Spleen (tissue), 11 donors: Measurements from ENCODE around the gene KLHDC7B. TPM values are rescaled to one million over a fixed set of nuclear protein-coding genes. Genes with fewer than 3 reads are reported as not detected.

ENCODE experiments used
- DNase-seq: peaks from one replicate; pipeline ENCODE4 v3.0.0-alpha.2; 2020
- H3K27ac ChIP-seq, 8 donors: fragments of 200-600 bp; sonication (generic) in 7 of 8; 1 replicate in 4 of 8; 2 replicates in 4 of 8; pipeline versions ENCODE4 v1.5.0 to v1.8.0; 2016 to 2021; ENCODE audit warnings: inconsistent platforms in 4 of 8, mild to moderate bottlenecking in 4 of 8, moderate library complexity in 1 of 8
- H3K27me3 ChIP-seq, 7 donors: fragments of 200-600 bp; sonication (generic) in 6 of 7; replicated peaks in 1 of 7; 1 replicate in 4 of 7; 2 replicates in 3 of 7; pipeline versions ENCODE4 v1.5.0 to v1.8.0; 2016 to 2021; ENCODE audit warnings: inconsistent platforms in 3 of 7, mild to moderate bottlenecking in 1 of 7
- H3K36me3 ChIP-seq, 6 donors: fragments of 200-600 bp; sonication (generic) in 5 of 6; 1 replicate in 4 of 6; 2 replicates in 2 of 6; pipeline versions ENCODE4 v1.5.0 to v1.8.0; 2016 to 2021; ENCODE audit warnings: inconsistent platforms in 2 of 6
- H3K4me1 ChIP-seq, 6 donors: fragments of 200-600 bp; sonication (generic) in 5 of 6; 1 replicate in 3 of 6; 2 replicates in 3 of 6; pipeline versions ENCODE4 v1.5.0 to v1.8.0; 2016 to 2021; ENCODE audit warnings: inconsistent platforms in 3 of 6
- H3K4me3 ChIP-seq, 8 donors: fragments of 200-600 bp; sonication (generic) in 7 of 8; 1 replicate in 4 of 8; 2 replicates in 4 of 8; pipeline versions ENCODE4 v1.5.0 to v1.8.0; 2016 to 2021; ENCODE audit warnings: inconsistent platforms in 4 of 8, mild to moderate bottlenecking in 4 of 8, moderate library complexity in 2 of 8
- H3K9me3 ChIP-seq, 8 donors: fragments of 200-600 bp; sonication (generic) in 7 of 8; 1 replicate in 4 of 8; 2 replicates in 4 of 8; pipeline versions ENCODE4 v1.5.0 to v1.8.0; 2016 to 2021; ENCODE audit warnings: inconsistent platforms in 4 of 8
- POLR2A ChIP-seq, 3 donors: fragments of 450-650 bp; IDR thresholded peaks; one replicate each; pipeline ENCODE4 v1.5.1; 2017; ENCODE audit warnings: antibody characterized with exemption in 3 of 3, mild to moderate bottlenecking in 1 of 3
- POLR2AphosphoS5 ChIP-seq, 3 donors: sonication (generic); formaldehyde crosslinking; IDR thresholded peaks; one replicate each; pipeline ENCODE4 v1.5.1; 2017; ENCODE audit warnings: antibody characterized with exemption in 3 of 3
- WGBS, 5 donors: extraction: QIAGEN DNeasy Blood & Tissue Kit in 3 of 5; methylation state at CpG; one replicate each; pipeline versions ENCODE4 v1.1.5 to v1.1.7; 2013 to 2018; 5-methylcytosine and 5-hydroxymethylcytosine counted together
- intact Hi-C: fragments of 100-400 bp; cut with DNase I; formaldehyde crosslinking; loops from one replicate; pipeline ENCODE4 v1.15.0; 2023; ENCODE audit warnings: low total_unique reads
- polyA plus RNA-seq, 3 donors: library from polyadenylated mRNA; stranded (reverse); fragments of 200-250 nt; gene quantifications; one replicate each; pipeline ENCODE4 v1.2.1, GENCODE V29; 2013
- total RNA-seq, 7 donors: library from RNA; depleted of rRNA in 3 of 7; stranded (reverse); fragments of >200 nt in 3 of 7; fragmentation: NEBNext Ultra II Directional in 4 of 7; extraction: Animal tissue kit (Norgen Biotek cat#: 25700) in 4 of 7; gene quantifications; one replicate each; pipeline versions ENCODE4 v1.1.0 to v1.2.1, GENCODE V29; 2016 to 2021
- TF ChIP-seq, protein P1 (sequence below), 11 experiments: fragments of 200-600 bp in 7 of 11; fragments of 450-650 bp in 4 of 11; sonication (generic) in 4 of 11; IDR thresholded peaks in 8 of 11; conservative IDR thresholded peaks in 3 of 11; 1 replicate in 7 of 11; 2 replicates in 4 of 11; pipeline versions ENCODE4 v1.4.0 to v1.8.0; 2016 to 2021; ENCODE audit warnings: antibody characterized with exemption in 11 of 11, inconsistent platforms in 4 of 11, mild to moderate bottlenecking in 1 of 11
- donor health status: healthy with polysubstance abuse.
- donor health status: DM: no; HTN: no; CAD: no; lungs with moderate emphysema.
- donor health status: DM: no; HTN: no; CAD: no.
- donor health status: Bipolar disorder and iron deficiency.
- donor health status: healthy.
- donor health status: DM: no; HTN: no; CAD: no.
- donor health status: DM: yes; HTN: yes; CAD: no.

The KLHDC7B gene
- total and polyA plus RNA-seq, 10 donors = 2.6 to 5.0 (median 3.4) TPM

DNA sequence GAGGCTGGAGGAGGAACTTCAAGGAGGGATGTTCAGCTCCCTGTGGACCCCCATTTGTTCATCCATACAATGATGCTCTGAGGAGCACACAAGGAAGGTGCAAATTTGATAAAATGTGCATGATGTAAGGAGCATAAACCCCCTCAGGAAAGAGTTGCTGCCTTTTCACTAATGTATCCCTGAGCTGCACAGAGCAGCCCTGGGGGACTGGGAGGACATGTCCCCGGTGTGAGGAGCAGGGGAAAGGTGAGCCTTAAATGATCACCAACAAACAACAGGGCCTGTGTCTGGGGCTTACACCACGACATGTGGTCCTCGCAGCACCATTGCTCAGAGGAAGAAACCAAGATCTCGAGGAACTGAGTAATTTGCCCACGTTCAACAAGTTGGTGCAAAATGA, 51.4 kb downstream of the KLHDC7B start:
- 85 to 96% (median 90%) methylated on average over 5 of the region's 5 CpGs for WGBS, 5 donors
- Histone ChIP-seq H3K27me3 (peaks cover 5 to 41% (median 22%) of the 10 kb centered on the region in 7 donors), H3K4me1 (peaks cover 0 to 20% (median 16%) of the 10 kb centered on the region in 6 donors), H3K4me3 (no peak overlapping the region), H3K27ac (no peak overlapping the region), H3K9me3 (no peaks in the 10 kb centered on the region), H3K36me3 (peaks cover 0 to 5% (median 0%) of the 10 kb centered on the region in 6 donors)
- DNase-seq = no peak
- intact Hi-C loops = no loop called here
- TF ChIP-seq, protein P1, sequence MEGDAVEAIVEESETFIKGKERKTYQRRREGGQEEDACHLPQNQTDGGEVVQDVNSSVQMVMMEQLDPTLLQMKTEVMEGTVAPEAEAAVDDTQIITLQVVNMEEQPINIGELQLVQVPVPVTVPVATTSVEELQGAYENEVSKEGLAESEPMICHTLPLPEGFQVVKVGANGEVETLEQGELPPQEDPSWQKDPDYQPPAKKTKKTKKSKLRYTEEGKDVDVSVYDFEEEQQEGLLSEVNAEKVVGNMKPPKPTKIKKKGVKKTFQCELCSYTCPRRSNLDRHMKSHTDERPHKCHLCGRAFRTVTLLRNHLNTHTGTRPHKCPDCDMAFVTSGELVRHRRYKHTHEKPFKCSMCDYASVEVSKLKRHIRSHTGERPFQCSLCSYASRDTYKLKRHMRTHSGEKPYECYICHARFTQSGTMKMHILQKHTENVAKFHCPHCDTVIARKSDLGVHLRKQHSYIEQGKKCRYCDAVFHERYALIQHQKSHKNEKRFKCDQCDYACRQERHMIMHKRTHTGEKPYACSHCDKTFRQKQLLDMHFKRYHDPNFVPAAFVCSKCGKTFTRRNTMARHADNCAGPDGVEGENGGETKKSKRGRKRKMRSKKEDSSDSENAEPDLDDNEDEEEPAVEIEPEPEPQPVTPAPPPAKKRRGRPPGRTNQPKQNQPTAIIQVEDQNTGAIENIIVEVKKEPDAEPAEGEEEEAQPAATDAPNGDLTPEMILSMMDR (IDR thresholded peaks at IDR 0.05 in 8 of 11, conservative IDR thresholded peaks at IDR 0.05 in 3 of 11) = no peak

DNA sequence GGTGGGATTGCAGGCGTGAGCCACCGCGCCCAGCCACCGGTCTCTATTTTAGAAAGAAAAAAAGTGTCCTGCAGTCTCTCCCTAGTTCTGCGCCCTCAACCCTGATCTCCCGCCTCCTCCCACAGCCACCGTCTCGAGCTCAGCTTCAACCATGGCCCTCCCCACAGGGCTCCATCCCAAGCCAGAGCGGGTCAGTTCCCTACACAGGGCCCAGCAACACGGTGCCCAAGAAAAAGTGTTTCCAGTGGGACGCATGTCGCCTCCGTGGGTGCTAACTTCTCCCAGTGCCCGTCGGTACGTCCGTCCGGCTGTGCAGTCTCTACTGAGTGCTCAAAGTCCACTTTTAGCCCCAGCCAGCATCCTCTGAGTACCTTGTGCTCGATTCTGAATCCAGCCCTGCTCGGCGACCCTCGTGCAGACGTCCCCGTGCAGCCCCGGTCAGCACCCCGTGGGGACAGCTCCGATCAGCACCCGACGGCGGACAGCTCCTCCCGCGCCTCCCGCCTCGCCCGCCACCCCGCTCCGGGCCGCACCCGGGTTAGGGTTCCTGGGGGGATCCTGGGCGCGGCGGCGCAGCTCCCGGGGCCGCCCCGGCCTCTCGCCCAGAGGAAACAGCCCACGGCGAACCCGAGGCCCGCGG, 54.2 kb downstream of the KLHDC7B start:
- DNase-seq = peak; percentile 85
- WGBS, 5 donors = 15 to 27% (median 24%) methylated on average over 28 to 52 of the region's 52 CpGs
- Histone ChIP-seq H3K9me3 (no peaks in the 10 kb centered on the region), H3K36me3 (peaks cover 0 to 5% (median 0%) of the 10 kb centered on the region in 6 donors), H3K27ac (no peak overlapping the region), H3K27me3 (peaks cover 5 to 69% (median 48%) of the 10 kb centered on the region in 7 donors), H3K4me1 (peaks cover 0 to 30% (median 16%) of the 10 kb centered on the region in 6 donors), H3K4me3 (peak overlapping the region in 7 of 8 donors; percentile 25 to 71 (median 50))
- intact Hi-C loops = no loop called here
- TF ChIP-seq, protein P1 (IDR thresholded peaks at IDR 0.05 in 8 of 11, conservative IDR thresholded peaks at IDR 0.05 in 3 of 11) = no peak
- peak in 2 of 3 donors; percentile 14 to 68 for TF ChIP-seq POLR2AphosphoS5 (IDR thresholded peaks at IDR 0.05)

DNA sequence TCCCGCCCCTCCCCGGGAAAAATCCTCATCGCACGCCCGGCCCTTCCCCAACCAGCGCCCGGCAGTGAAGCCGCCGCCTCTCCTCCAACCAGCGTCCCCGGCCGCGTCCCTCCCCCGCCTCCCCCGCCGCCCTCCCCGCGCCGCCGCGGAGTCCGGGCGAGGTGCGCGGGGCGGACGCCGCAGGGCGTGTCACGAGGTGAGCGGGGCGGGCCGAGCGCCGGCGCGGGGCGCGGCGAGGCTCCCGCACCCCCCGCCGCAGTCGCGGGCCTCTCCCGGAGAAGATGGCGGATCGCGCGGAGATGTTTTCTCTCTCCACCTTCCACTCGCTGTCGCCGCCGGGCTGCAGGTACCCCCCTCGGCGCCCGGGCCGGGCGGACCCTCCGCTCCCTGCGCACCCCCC, 54.8 kb downstream of the KLHDC7B start, which contains the start of gene MAPK8IP2:
MAPK8IP2 (plus strand) TSS at position 256 of the 400 bp plus-strand sequence; CDS start at position 282, 26 bp downstream.
- Histone ChIP-seq H3K4me1 (peaks cover 0 to 30% (median 16%) of the 10 kb centered on the region in 6 donors), H3K27me3 (peaks cover 5 to 75% (median 51%) of the 10 kb centered on the region in 7 donors), H3K27ac (no peak within 1 kb of the TSS), H3K36me3 (peaks cover 0 to 5% (median 0%) of the 10 kb centered on the region in 6 donors), H3K9me3 (no peaks in the 10 kb centered on the region), H3K4me3 (peak within 1 kb of the TSS in 7 of 8 donors; percentile 25 to 71 (median 50))
- WGBS, 5 donors = 0 to 1% (median 1%) methylated on average over 4 to 60 of the region's 61 CpGs
- TF ChIP-seq, protein P1 (IDR thresholded peaks at IDR 0.05 in 8 of 11, conservative IDR thresholded peaks at IDR 0.05 in 3 of 11) = no peak
- TF ChIP-seq POLR2AphosphoS5 (IDR thresholded peaks at IDR 0.05) = no peak
- TF ChIP-seq POLR2A (IDR thresholded peaks at IDR 0.05) = no peak
- peak; percentile 70 for DNase-seq
- intact Hi-C loops = no loop called here

Other genes starting within 250 kb of the KLHDC7B start
- 100 to 1,000 TPM; 175 to 382 (median 278) TPM for gene PLXNB2, start 238.3 kb upstream of the KLHDC7B start, total RNA-seq
- gene PLXNB2, start 238.3 kb upstream of the KLHDC7B start, polyA plus RNA-seq = 100 to 1,000 TPM in 1 of 3 donors, 10 to 100 TPM in 2; 41.9 to 113 (median 68.3) TPM
- gene DENND6B, start 218.9 kb upstream of the KLHDC7B start, total RNA-seq = 1 to 10 TPM; 4.5 to 8.9 (median 6.0) TPM
- gene DENND6B, start 218.9 kb upstream of the KLHDC7B start, polyA plus RNA-seq = 10 to 100 TPM in 1 of 3 donors, 1 to 10 TPM in 2; 6.4 to 10.4 (median 9.9) TPM
- 10 to 100 TPM; 54.0 to 76.2 (median 64.7) TPM for gene PPP6R2, start 202.6 kb upstream of the KLHDC7B start, total RNA-seq
- gene PPP6R2, start 202.6 kb upstream of the KLHDC7B start, polyA plus RNA-seq = 10 to 100 TPM; 23.6 to 48.7 (median 27.8) TPM
- gene SBF1, start 70.9 kb upstream of the KLHDC7B start, total RNA-seq = 10 to 100 TPM; 65.2 to 96.9 (median 78.9) TPM
- 10 to 100 TPM; 35.7 to 63.3 (median 36.8) TPM for gene SBF1, start 70.9 kb upstream of the KLHDC7B start, polyA plus RNA-seq
- gene ADM2, start 64.4 kb upstream of the KLHDC7B start, total RNA-seq = 1 to 10 TPM; 1.2 to 3.5 (median 2.6) TPM
- 1 to 10 TPM in 2 of 3 donors, under 1 TPM in 1; 0.74 to 2.1 (median 1.3) TPM for gene ADM2, start 64.4 kb upstream of the KLHDC7B start, polyA plus RNA-seq
- gene MIOX, start 59.0 kb upstream of the KLHDC7B start, total RNA-seq = 1 to 10 TPM in 1 of 7 donors, not detected in 6; 2.2 TPM
- under 1 TPM; 0.24 to 0.26 (median 0.26) TPM for gene MIOX, start 59.0 kb upstream of the KLHDC7B start, polyA plus RNA-seq
- gene LMF2, start 38.2 kb upstream of the KLHDC7B start, total RNA-seq = 10 to 100 TPM; 62.5 to 81.1 (median 72.2) TPM
- gene LMF2, start 38.2 kb upstream of the KLHDC7B start, polyA plus RNA-seq = 10 to 100 TPM; 36.6 to 71.2 (median 45.0) TPM
- 10 to 100 TPM; 33.9 to 48.0 (median 38.1) TPM for gene NCAPH2, start 37.7 kb upstream of the KLHDC7B start, total RNA-seq
- 10 to 100 TPM; 31.4 to 43.1 (median 35.0) TPM for gene NCAPH2, start 37.7 kb upstream of the KLHDC7B start, polyA plus RNA-seq
- 1 to 10 TPM in 6 of 7 donors, not detected in 1; 1.2 to 7.4 (median 5.0) TPM for gene SCO2, start 20.3 kb upstream of the KLHDC7B start, total RNA-seq
- gene SCO2, start 20.3 kb upstream of the KLHDC7B start, polyA plus RNA-seq = 10 to 100 TPM in 2 of 3 donors, 1 to 10 TPM in 1; 4.4 to 12.7 (median 12.0) TPM
- gene TYMP, start 15.9 kb upstream of the KLHDC7B start, total RNA-seq = 100 to 1,000 TPM in 6 of 7 donors, 10 to 100 TPM in 1; 73.7 to 284 (median 152) TPM
- 100 to 1,000 TPM in 1 of 3 donors, 10 to 100 TPM in 2; 88.3 to 166 (median 92.3) TPM for gene TYMP, start 15.9 kb upstream of the KLHDC7B start, polyA plus RNA-seq
- gene SYCE3, start 17.0 kb downstream of the KLHDC7B start, total RNA-seq = 1 to 10 TPM in 1 of 7 donors, not detected in 6; 3.0 TPM
- under 1 TPM in 1 of 3 donors, not detected in 2; 0.50 TPM for gene SYCE3, start 17.0 kb downstream of the KLHDC7B start, polyA plus RNA-seq
- 10 to 100 TPM; 25.0 to 46.4 (median 31.5) TPM for gene CPT1B, start 32.5 kb downstream of the KLHDC7B start, total RNA-seq
- gene CPT1B, start 32.5 kb downstream of the KLHDC7B start, polyA plus RNA-seq = 10 to 100 TPM; 23.6 to 55.3 (median 37.0) TPM
- 100 to 1,000 TPM in 5 of 7 donors, 10 to 100 TPM in 2; 94.4 to 142 (median 111) TPM for gene CHKB, start 37.0 kb downstream of the KLHDC7B start, total RNA-seq
- 100 to 1,000 TPM; 161 to 502 (median 339) TPM for gene CHKB, start 37.0 kb downstream of the KLHDC7B start, polyA plus RNA-seq
- gene MAPK8IP2, start 54.9 kb downstream of the KLHDC7B start, total RNA-seq = 1 to 10 TPM in 3 of 7 donors, under 1 TPM in 4; 0.64 to 2.7 (median 0.79) TPM
- under 1 TPM; 0.22 to 0.99 (median 0.29) TPM for gene MAPK8IP2, start 54.9 kb downstream of the KLHDC7B start, polyA plus RNA-seq
- gene ARSA, start 82.3 kb downstream of the KLHDC7B start, total RNA-seq = 10 to 100 TPM; 51.0 to 80.2 (median 58.7) TPM
- 100 to 1,000 TPM in 1 of 3 donors, 10 to 100 TPM in 2; 26.0 to 108 (median 86.7) TPM for gene ARSA, start 82.3 kb downstream of the KLHDC7B start, polyA plus RNA-seq
- 100 to 1,000 TPM in 3 of 7 donors, 10 to 100 TPM in 4; 55.5 to 264 (median 89.1) TPM for gene SHANK3, start 126.9 kb downstream of the KLHDC7B start, total RNA-seq
- gene SHANK3, start 126.9 kb downstream of the KLHDC7B start, polyA plus RNA-seq = 100 to 1,000 TPM in 1 of 3 donors, 10 to 100 TPM in 1, 1 to 10 TPM in 1; 9.9 to 112 (median 31.8) TPM
- 10 to 100 TPM in 1 of 7 donors, 1 to 10 TPM in 5, under 1 TPM in 1; 0.88 to 12.5 (median 2.3) TPM for gene ACR, start 192.3 kb downstream of the KLHDC7B start, total RNA-seq
- 1 to 10 TPM in 1 of 3 donors, under 1 TPM in 2; 0.21 to 1.2 (median 0.67) TPM for gene ACR, start 192.3 kb downstream of the KLHDC7B start, polyA plus RNA-seq
- 10 to 100 TPM; 17.1 to 46.9 (median 20.7) TPM for gene RABL2B, start 237.7 kb downstream of the KLHDC7B start, total RNA-seq
- gene RABL2B, start 237.7 kb downstream of the KLHDC7B start, polyA plus RNA-seq = 10 to 100 TPM; 14.5 to 21.4 (median 14.9) TPM